Measurements from ENCODE around the gene KCNJ6.

DNA sequence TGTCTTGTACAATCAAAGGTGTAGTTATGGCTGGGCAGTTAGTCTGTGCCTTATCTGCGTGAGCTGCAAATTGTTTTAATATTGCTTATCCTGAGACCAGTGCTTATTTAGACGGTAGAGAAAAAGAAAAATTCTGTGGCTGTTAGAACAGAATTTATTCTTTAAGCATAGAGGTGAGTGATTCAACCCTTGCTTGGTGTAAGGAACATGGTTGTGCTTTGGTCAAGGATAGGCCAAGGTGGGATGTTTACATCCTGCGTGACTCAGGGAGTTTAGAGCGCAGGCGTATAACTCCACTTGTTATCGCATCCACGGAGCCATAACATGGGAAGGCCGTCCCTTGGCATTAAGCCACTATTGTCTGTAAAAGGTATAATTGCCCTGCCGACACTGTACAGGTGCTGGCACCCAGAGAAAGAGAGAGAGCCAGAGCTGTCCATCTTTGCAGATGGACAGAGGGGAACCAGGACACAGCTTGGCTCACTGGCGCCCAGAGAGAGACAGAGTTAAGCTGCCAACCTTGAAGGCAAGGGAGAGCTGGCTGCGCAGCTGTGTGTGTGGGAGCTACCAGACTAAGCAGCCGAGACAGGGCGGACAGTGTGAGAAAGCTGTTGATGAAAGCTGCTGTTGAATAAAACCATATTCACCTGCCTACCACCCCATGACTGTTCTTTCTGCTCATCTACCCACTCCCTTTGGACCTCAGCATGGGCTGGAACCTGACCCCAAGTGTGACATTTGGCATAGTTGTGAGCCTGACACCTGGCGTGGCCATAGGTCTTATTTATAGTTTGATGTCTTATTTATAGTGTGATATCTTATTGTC, 349.3 kb downstream of the KCNJ6 start:
- TF ChIP-seq POLR2AphosphoS5 (IDR thresholded peaks at IDR 0.05; ENCODE audit: low read depth, low read length) (no peak), POLR2A (IDR thresholded peaks at IDR 0.05; ENCODE audit: low read depth, low read length) (no peak), TAF1 (IDR thresholded peaks at IDR 0.05; ENCODE audit: low read depth, low read length) (no peak), POU2F2 (IDR thresholded peaks at IDR 0.05; ENCODE audit: low read depth, low read length) (no peak), SPI1 (IDR thresholded peaks at IDR 0.05; ENCODE audit: low read depth, low read length) (no peak)

Data from GM12891 (cell line).